ENCODE data around the gene EIF4G3.

- TF ChIP-seq POLR2A (IDR thresholded peaks at IDR 0.05; ENCODE audit: low read depth, low read length) (no peak), POLR2AphosphoS5 (IDR thresholded peaks at IDR 0.05; ENCODE audit: low read depth, low read length) (no peak)
These were observed 22.0 kb downstream of the EIF4G3 start for GRCh38 chr1:21154717-21155116.
